IPS DF 6.9 (cell line): ENCODE data around the gene CYP20A1.
A peak's percentile ranks its signal among the peaks of the same experiment; 100 is the strongest.
"Not testable (repeated sequence)": the region's sequence is repeated elsewhere in the genome, so short reads cannot be mapped to it uniquely, and the experiment has no call there.

Experiments used
- DNase-seq: peaks from one replicate; pipeline ENCODE4 v3.0.0-alpha.2; 2013; ENCODE audit warnings: low read depth, low spot score
- H3K27ac ChIP-seq: one replicate; pipeline ENCODE4 v1.5.1; 2013; ENCODE audit warnings: low read length, control low read depth
- H3K27me3 ChIP-seq: 2 replicates; pipeline ENCODE4 v1.6.1; 2013; ENCODE audit warnings: mild to moderate bottlenecking, low read length; ENCODE audit not compliant: control insufficient read depth, insufficient read depth
- H3K36me3 ChIP-seq: 2 replicates; pipeline ENCODE4 v1.6.1; 2013; ENCODE audit warnings: low read length; ENCODE audit not compliant: control insufficient read depth, insufficient read depth
- H3K4me1 ChIP-seq: 2 replicates; pipeline ENCODE4 v1.6.1; 2013; ENCODE audit warnings: low read length; ENCODE audit not compliant: control insufficient read depth, insufficient read depth
- H3K4me3 ChIP-seq: 2 replicates; pipeline ENCODE4 v1.5.1; 2013; ENCODE audit warnings: mild to moderate bottlenecking, low read length
- H3K9me3 ChIP-seq: 2 replicates; pipeline ENCODE4 v1.6.1; 2013; ENCODE audit warnings: low read length, inconsistent platforms; ENCODE audit not compliant: control insufficient read depth, insufficient read depth
- WGBS: extraction: QIAGEN DNeasy Blood & Tissue Kit; methylation state at CpG from one replicate; pipeline ENCODE4 v1.1.7; 2013; ENCODE audit warnings: mixed read lengths, missing lambda C conversion rate; ENCODE audit not compliant: insufficient read length, insufficient coverage; 5-methylcytosine and 5-hydroxymethylcytosine counted together

Gene CYP20A1

DNA sequence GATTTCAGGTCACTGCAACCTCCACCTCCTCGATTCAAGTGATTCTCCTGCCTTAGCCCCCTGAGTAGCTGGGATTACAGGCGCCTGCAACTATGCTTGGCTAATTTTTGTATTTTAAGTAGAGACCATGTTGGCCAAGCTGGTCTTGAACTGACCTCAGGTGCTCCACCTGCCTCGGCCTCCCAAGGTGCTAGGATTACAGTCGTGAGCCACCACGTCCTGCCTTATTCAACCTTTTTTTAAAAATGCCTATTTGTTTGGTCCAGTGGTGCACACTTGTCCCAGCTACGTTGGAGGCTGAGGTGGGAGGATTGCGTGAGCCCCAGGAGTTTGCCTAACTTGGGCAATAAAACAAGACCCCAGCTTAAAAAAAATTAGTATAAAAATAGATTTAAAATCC is 43.3 kb downstream of the CYP20A1 start:
- H3K4me3 ChIP-seq = no peak overlapping the region
- no peaks in the 10 kb centered on the region for H3K9me3 ChIP-seq
- H3K27me3 ChIP-seq = no peaks in the 10 kb centered on the region
- no peak for DNase-seq
- H3K36me3 ChIP-seq = 0 out of 2 replicates have a peak, but pooled peaks cover 2% of the 10 kb centered on the region
- no peak overlapping the region for H3K27ac ChIP-seq
- no CpG with 5 or more reads among the region's 7 CpGs for WGBS
- H3K4me1 ChIP-seq = no peaks in the 10 kb centered on the region

DNA sequence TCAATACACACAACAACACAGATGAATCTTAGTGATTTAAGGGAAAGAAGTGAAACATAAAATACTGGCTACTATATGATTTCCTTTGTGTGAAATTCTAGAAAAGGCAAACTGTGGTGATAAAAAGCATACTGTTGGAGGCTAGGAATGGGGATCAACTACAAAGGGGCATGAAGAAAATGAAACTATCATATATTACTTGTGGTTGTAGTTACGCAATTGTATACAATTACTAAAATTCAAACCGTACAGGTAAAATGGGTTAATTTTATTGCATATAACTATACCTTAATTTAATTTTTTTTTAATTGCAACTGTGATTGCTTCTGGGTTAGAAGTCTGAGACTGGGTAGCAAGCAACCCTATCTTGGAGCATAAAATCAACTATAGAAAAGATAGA is 47.7 kb downstream of the CYP20A1 start:
- Histone ChIP-seq H3K36me3 (no peaks in the 10 kb centered on the region), H3K4me3 (no peak overlapping the region), H3K4me1 (no peaks in the 10 kb centered on the region), H3K27me3 (no peaks in the 10 kb centered on the region), H3K9me3 (no peaks in the 10 kb centered on the region), H3K27ac (no peak overlapping the region)
- no peak for DNase-seq
- WGBS = no CpG with 5 or more reads among the region's 2 CpGs

DNA sequence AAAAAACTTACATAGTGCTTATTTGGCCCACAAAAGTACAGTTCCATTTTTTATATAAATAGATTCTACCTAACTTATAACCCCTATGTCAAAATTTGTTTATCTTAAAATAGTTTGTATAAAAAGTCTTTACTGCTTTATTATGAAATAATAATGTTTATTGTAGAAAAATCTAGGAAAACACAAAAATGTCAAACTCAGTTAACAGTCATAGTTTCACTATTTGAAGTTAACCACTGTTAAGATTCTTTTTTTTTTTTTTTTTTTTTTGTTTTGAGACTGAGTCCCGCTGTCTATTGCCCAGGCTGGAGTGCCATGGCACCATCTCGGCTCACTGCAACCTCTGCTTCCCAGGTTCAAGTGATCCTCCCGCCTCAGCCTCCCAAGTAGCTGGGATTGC is 62.8 kb downstream of the CYP20A1 start:
- Histone ChIP-seq H3K4me3 (no peak overlapping the region), H3K27ac (no peak overlapping the region), H3K9me3 (no peaks in the 10 kb centered on the region), H3K27me3 (no peaks in the 10 kb centered on the region), H3K4me1 (no peaks in the 10 kb centered on the region), H3K36me3 (no peaks in the 10 kb centered on the region; the same call in 1 of the 2 replicates)
- DNase-seq = no peak
- no CpG with 5 or more reads among the region's 3 CpGs for WGBS

DNA sequence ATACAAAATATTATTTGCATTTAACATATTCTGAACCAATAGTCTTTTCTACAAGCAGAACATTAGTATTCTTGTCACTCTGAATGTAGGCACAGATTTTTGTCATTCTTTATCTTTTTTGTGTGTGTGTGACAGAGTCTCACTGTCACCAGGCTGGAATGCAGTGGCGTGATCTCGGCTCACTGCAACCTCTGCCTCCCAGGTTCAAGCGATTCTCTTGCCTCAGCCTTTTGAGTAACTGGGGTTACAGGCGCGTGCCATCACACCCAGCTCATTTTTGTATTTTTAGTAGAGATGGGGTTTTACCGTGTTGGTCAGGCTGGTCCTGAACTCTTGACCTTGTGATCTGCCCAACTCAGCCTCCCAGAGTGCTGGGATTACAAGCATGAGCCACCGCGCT is 63.8 kb downstream of the CYP20A1 start:
- not testable (repeated sequence) for H3K4me3 ChIP-seq, H3K4me1 ChIP-seq, H3K27ac ChIP-seq, H3K9me3 ChIP-seq, DNase-seq, H3K36me3 ChIP-seq, H3K27me3 ChIP-seq
- no CpG with 5 or more reads among the region's 8 CpGs for WGBS

DNA sequence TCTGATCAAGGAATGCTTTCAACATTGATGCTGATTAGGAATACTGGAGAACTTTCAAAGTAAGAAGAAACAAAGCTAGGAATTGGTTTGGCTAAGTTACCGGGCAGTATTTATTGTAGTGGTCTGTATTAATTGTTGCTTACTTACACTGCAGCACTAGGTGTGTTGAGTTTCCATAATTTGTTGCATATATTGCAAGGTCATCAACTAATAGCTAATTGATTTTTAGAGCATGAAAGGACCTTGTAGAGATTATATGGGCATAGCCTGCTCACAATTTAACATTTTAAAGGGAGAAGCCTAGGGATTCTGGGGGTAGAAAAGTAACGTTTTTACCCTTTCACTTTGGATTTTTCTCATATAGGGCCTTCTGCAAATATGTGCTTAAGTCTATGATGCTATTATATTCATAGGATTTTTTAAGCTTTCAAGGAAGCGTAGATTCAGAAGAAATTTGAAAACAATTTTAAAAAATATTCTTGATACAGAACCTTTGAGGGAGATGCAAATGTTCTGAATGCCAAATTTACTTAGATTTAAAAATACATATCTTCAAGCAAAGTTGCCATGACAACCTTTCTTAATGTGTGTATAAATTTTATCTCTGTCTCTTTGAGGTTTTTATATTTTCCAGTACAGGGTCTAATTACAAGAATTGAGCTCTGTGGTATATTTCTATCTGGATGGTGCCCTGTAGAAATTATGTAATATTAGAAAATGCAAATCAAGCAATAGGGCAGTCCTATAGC is 72.0 kb downstream of the CYP20A1 start:
- H3K36me3 ChIP-seq = no peaks in the 10 kb centered on the region
- DNase-seq = no peak
- no peaks in the 10 kb centered on the region for H3K27me3 ChIP-seq
- H3K4me3 ChIP-seq = no peak overlapping the region
- H3K9me3 ChIP-seq = no peaks in the 10 kb centered on the region
- H3K27ac ChIP-seq = no peak overlapping the region
- H3K4me1 ChIP-seq = no peaks in the 10 kb centered on the region
- WGBS = no CpG with 5 or more reads among the region's 3 CpGs

DNA sequence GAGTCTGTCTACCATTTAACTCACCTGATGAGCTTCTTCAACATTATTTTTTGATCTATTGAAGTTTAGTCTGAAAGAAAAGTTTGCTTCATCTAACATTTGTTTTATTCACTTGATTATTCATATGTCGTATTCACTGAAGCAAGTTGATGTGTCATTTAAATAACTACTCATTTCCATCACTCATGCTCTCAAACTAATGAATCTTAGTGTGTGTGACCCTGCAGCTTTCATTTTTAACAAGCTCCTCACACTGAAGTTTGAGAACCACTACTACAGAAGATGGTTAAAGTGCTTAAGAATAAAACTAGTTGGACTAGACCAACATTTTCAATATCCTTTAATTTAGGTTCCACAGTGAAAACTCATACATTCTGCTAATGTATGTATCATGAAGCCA is 87.5 kb downstream of the CYP20A1 start:
- Histone ChIP-seq H3K4me3 (no peak overlapping the region), H3K27ac (no peak overlapping the region), H3K9me3 (no peaks in the 10 kb centered on the region), H3K36me3 (no peaks in the 10 kb centered on the region), H3K4me1 (no peaks in the 10 kb centered on the region; the same call in 1 of the 2 replicates), H3K27me3 (no peaks in the 10 kb centered on the region)
- WGBS = no CpG with 5 or more reads among the region's 1 CpG
- DNase-seq = no peak

DNA sequence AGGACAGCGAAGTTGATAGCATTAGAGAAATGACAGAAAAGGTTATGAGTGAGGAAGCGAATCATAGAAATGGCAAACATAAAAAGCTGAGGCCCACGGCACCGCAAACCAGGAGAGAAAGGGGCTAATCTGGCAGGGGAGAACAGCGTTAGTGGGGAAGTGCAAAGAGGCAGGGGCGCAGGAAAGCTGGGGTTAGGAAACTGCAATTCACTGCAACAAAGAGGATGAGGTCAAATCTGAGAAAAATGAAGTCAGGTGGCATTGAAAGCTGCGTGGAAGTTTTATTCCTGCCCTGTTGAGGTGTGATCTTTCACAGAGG is 88.7 kb downstream of the CYP20A1 start:
- no peak overlapping the region for H3K27ac ChIP-seq
- no peaks in the 10 kb centered on the region for H3K9me3 ChIP-seq
- no CpG with 5 or more reads among the region's 7 CpGs for WGBS
- no peaks in the 10 kb centered on the region; the same call in 1 of the 2 replicates for H3K4me1 ChIP-seq
- no peaks in the 10 kb centered on the region for H3K27me3 ChIP-seq
- H3K36me3 ChIP-seq = no peaks in the 10 kb centered on the region
- H3K4me3 ChIP-seq = peak overlapping the region; percentile 48; the same call in 1 of the 2 replicates
- DNase-seq = no peak

DNA sequence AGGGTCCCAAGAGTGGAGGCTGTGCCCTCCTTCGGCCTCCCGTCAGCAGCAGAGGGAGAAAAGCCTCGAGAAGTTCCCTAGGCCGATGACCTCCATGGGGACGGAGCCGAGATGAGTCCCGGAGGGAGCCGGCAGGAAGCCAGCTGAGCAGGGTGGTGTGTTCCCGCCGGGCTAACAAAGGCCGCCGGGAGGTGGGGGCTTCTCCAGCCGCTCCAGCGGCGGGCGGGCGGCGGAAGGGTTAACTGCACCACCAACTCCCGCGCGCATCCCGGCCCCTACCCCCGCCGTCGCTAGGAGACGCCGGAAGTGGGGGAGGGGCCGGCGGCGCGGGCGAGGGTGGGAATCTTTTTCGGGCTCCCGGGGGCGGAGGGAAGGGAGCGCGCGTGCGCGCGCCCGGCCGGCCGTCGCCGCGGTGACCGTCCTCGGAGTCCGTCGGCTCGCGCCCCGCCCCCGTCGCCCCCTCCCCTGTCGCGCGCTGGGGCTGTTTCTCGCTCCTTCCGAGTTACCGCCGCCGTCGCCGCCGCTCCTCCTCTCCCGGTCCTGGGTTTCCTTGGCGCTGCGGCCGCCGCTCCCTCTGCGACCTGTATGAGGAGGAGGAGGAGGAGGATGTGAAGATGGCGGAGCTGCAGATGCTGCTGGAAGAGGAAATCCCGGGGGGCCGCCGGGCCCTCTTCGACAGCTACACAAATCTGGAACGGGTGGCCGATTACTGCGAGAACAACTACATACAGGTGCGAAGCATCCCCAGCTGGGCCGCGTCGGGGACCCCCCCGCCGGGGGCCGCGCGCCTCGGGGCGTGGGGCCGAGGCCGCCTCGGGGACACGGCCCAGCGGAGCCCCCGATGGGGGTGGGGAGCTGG is 89.3 kb downstream of the CYP20A1 start, which contains the start of gene ABI2:
TSS of gene ABI2 (plus strand) at position 494 of the 859 bp plus-strand sequence. CDS start at position 615, 121 bp downstream.
- DNase-seq = peak; percentile 82

DNA sequence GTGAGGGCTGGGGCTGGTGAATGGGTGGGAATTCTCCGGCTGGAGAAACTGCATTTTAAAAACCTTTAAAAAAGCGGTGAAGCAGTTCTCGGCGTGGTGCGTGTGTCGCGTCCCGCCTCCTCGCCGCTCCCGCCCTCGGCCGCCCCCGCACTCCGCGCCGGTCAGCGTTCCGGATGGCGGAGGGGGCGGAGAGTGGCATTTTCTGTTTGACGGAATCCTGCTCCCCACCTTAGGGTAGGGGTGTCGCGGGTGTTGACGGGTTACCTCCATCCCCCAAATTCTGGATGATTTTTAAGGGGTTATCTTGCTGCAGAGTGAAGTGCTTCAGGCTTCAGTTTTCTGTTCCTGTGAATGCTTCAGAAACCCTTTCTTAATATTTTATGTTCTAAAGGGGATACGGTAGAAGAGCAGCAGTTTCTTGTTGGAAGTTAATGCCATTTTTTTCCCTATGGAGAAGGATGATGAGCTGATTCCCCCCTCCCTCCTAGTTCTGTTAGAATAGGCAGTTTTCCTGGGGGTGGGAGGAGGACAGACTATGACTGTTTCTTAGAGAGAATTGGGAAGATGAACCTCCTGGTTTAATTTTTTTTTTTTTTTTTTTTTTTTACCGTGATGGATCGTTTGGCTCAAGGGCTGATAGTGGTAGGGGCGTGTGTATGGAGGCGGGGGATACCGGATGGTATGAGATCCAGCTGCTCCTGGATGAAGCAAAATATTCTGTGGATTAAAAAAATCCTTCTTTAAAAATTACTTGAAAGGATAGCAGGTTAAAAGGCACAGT is 90.1 kb downstream of the CYP20A1 start:
- Histone ChIP-seq H3K27ac (no peak overlapping the region), H3K27me3 (no peaks in the 10 kb centered on the region), H3K4me1 (no peaks in the 10 kb centered on the region; the same call in 1 of the 2 replicates), H3K4me3 (peak overlapping the region; percentile 79), H3K36me3 (no peaks in the 10 kb centered on the region), H3K9me3 (no peaks in the 10 kb centered on the region)
- DNase-seq = no peak
- WGBS = no CpG with 5 or more reads among the region's 31 CpGs

More for the DNA sequence above, 89.3 kb downstream of the CYP20A1 start, which contains the start of gene ABI2:
- Histone ChIP-seq H3K9me3 (no peaks in the 10 kb centered on the region), H3K36me3 (no peaks in the 10 kb centered on the region), H3K27me3 (no peaks in the 10 kb centered on the region), H3K27ac (no peak within 1 kb of the TSS), H3K4me1 (no peaks in the 10 kb centered on the region; the same call in 1 of the 2 replicates), H3K4me3 (peak within 1 kb of the TSS; percentile 79)
- WGBS = no CpG with 5 or more reads among the region's 98 CpGs

DNA sequence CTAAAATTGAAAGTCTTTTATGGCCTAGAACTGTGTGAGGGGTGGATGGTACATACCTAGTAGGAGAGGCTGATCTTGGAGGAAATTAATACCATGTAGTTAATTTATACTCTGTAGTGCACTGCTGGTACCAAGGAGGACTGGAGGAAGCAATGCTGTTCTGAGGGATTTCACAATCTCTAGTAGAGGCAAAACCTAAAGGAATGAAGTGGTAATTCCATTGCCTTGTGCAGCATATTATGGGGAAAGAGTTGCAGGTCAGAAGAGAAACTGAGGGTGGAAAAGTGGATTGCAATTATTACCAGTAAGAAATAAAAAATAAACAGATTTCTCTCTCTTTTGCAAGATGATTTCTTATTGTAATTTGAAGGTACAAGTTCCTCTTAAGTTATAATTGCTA is 91.6 kb downstream of the CYP20A1 start:
- no peaks in the 10 kb centered on the region for H3K9me3 ChIP-seq
- no peak overlapping the region for H3K27ac ChIP-seq
- no peaks in the 10 kb centered on the region for H3K36me3 ChIP-seq
- H3K4me1 ChIP-seq = no peaks in the 10 kb centered on the region; the same call in 1 of the 2 replicates
- no peak overlapping the region for H3K4me3 ChIP-seq
- no peaks in the 10 kb centered on the region for H3K27me3 ChIP-seq
- DNase-seq = no peak
